Endothelial cell of umbilical vein (primary cell): ENCODE data around the gene MACROD2. TPM values are rescaled to one million over a fixed set of nuclear protein-coding genes. Genes with fewer than 3 reads are reported as not detected.

Source experiments
- BruUV-seq: library from RNA; stranded (reverse); fragments of 400-500 nt; replicated peaks from 2 replicates; lab custom pipeline; 2021; lab: Mats Ljungman, UMichigan
- CTCF ChIA-PET: fragments of 300-600, 350-600 bp; sonication (Branson Sonifier 250); formaldehyde crosslinking; loops from one replicate; lab custom pipeline; 2021; ENCODE audit warnings: antibody characterized with exemption, inconsistent platforms; lab: Charles Lee
- POLR2A ChIA-PET: fragments of 300-600, 350-600 bp; sonication (Branson Sonifier 250); formaldehyde crosslinking; loops from one replicate; lab custom pipeline; 2021; ENCODE audit warnings: antibody characterized with exemption, inconsistent platforms; lab: Charles Lee
- DNase-seq: peaks from one replicate; pipeline ENCODE4 v3.0.0-alpha.2; 2011; ENCODE audit warnings: low read depth, low spot score
- FAIRE-seq: peaks from 2 replicates; lab custom pipeline; 2011; peaks lifted over from hg19 to GRCh38; lab: Jason Lieb, UNC
- H2AFZ ChIP-seq: 2 replicates; pipeline ENCODE4 v1.6.0; 2012; ENCODE audit warnings: low read depth, low read length, control low read depth, inconsistent platforms
- H3K27ac ChIP-seq: 2 replicates; pipeline ENCODE4 v1.5.1; 2011; ENCODE audit warnings: low read depth, mild to moderate bottlenecking, control low read depth, low read length, moderate library complexity; ENCODE audit not compliant: insufficient read depth
- H3K27me3 ChIP-seq, 2 experiments: 2 replicates each; pipeline versions ENCODE4 v1.6.0 to v1.6.1; 2011; ENCODE audit warnings: low read length in 2 of 2, mixed read lengths in 1 of 2; ENCODE audit not compliant: control insufficient read depth in 2 of 2, insufficient read depth in 2 of 2
- H3K36me3 ChIP-seq, 2 experiments: 2 replicates in 1 of 2; 3 replicates in 1 of 2; pipeline ENCODE4 v1.5.1; 2011; ENCODE audit warnings: low read length in 2 of 2, mild to moderate bottlenecking in 1 of 2, moderate library complexity in 1 of 2; ENCODE audit not compliant: control insufficient read depth in 2 of 2, insufficient read depth in 2 of 2; ENCODE audit errors: extremely low read depth in 1 of 2
- H3K4me1 ChIP-seq: 3 replicates; pipeline ENCODE4 v1.5.1; 2011; ENCODE audit warnings: mild to moderate bottlenecking, low read length; ENCODE audit not compliant: control insufficient read depth, insufficient read depth; ENCODE audit errors: extremely low read depth
- H3K4me2 ChIP-seq: 2 replicates; pipeline ENCODE4 v1.6.1; 2011; ENCODE audit warnings: low read length, control low read depth, mixed read lengths; ENCODE audit not compliant: insufficient read depth
- H3K4me3 ChIP-seq, 3 experiments: fragments of 200-600 bp in 1 of 3; sonication (generic), shearing (Covaris generic) in 1 of 3; replicated peaks in 1 of 3; 2 replicates each; pipeline ENCODE4 v1.5.1; 2011 to 2016; ENCODE audit warnings: control low read depth in 3 of 3, low read length in 3 of 3, mild to moderate bottlenecking in 2 of 3, inconsistent platforms in 1 of 3, low read depth in 1 of 3, moderate library complexity in 1 of 3; ENCODE audit not compliant: insufficient read depth in 1 of 3
- H3K79me2 ChIP-seq: 2 replicates; pipeline ENCODE4 v1.6.0; 2012; ENCODE audit warnings: low read length, inconsistent platforms; ENCODE audit not compliant: control insufficient read depth, insufficient read depth
- H3K9ac ChIP-seq: replicated peaks from 2 replicates; pipeline ENCODE3; 2011; ENCODE audit warnings: low read length, control low read depth; ENCODE audit not compliant: insufficient read depth; ENCODE audit errors: extremely low read depth
- H3K9me1 ChIP-seq: replicated peaks from 3 replicates; pipeline ENCODE4 v1.6.0; 2011; ENCODE audit warnings: mild to moderate bottlenecking, low read length; ENCODE audit not compliant: control insufficient read depth, insufficient read depth; ENCODE audit errors: extremely low read depth
- H3K9me3 ChIP-seq: replicated peaks from 2 replicates; pipeline ENCODE4 v1.5.1; 2012; ENCODE audit warnings: low read length, inconsistent platforms; ENCODE audit not compliant: control insufficient read depth, insufficient read depth
- H4K20me1 ChIP-seq: replicated peaks from 2 replicates; pipeline ENCODE3; 2011; ENCODE audit warnings: mild to moderate bottlenecking, low read length; ENCODE audit not compliant: control insufficient read depth, insufficient read depth; ENCODE audit errors: extremely low read depth
- CTCF ChIP-seq, 2 donors: IDR thresholded peaks; 1 replicate in 1 of 2; 2 replicates in 1 of 2; pipeline ENCODE4 v1.5.1; 2011; ENCODE audit warnings: low read length in 2 of 2, mild to moderate bottlenecking in 2 of 2, moderate library complexity in 2 of 2, control low read depth in 1 of 2, inconsistent platforms in 1 of 2, low read depth in 1 of 2; ENCODE audit not compliant: insufficient read depth in 1 of 2; ENCODE audit errors: extremely low read depth in 1 of 2
- EZH2 ChIP-seq: IDR thresholded peaks from 2 replicates; pipeline ENCODE4 v1.6.1; 2012; ENCODE audit warnings: borderline replicate concordance, low read depth, mild to moderate bottlenecking, moderate library complexity, low read length, inconsistent platforms; ENCODE audit not compliant: severe bottlenecking
- FOS ChIP-seq: IDR thresholded peaks from 2 replicates; pipeline ENCODE4 v1.6.1; 2011; ENCODE audit warnings: mild to moderate bottlenecking, low read length, moderate library complexity, borderline replicate concordance; ENCODE audit not compliant: insufficient read depth
- GATA2 ChIP-seq: IDR thresholded peaks from 2 replicates; pipeline ENCODE4 v1.7.0; 2011; ENCODE audit warnings: low read depth, mild to moderate bottlenecking, moderate library complexity, mixed read lengths, low read length; ENCODE audit not compliant: insufficient read length, insufficient read depth
- MYC ChIP-seq: IDR thresholded peaks from one replicate; pipeline ENCODE4 v1.6.1; 2011; ENCODE audit warnings: mild to moderate bottlenecking, low read depth, low read length
- dilution Hi-C: fragments of 300-500 bp; cut with MboI; formaldehyde crosslinking; loops from one replicate; pipeline ENCODE4 v1.15.0; 2019; ENCODE audit warnings: low sequenced_read_pairs; ENCODE audit not compliant: extremely low pct_ligation_motif_present
- intact Hi-C: fragments of 100-400 bp; cut with micrococcal nuclease; formaldehyde crosslinking; loops from one replicate; pipeline ENCODE4 v1.10.0; 2022
- polyA plus RNA-seq, 4 experiments: library from polyadenylated mRNA; depleted of rRNA in 3 of 4; stranded (reverse) in 3 of 4; unstranded in 1 of 4; fragments of >200 nt; gene quantifications; 2 replicates each; pipeline versions ENCODE4 v1.2.1 to v1.2.3, GENCODE V29; 2011 to 2012; ENCODE audit warnings: missing spikeins in 1 of 4
- total RNA-seq: library from RNA; stranded (reverse); gene quantifications from 2 replicates; pipeline ENCODE4 v1.2.3, GENCODE V29; 2021
- TF ChIP-seq, protein P1 (sequence below): IDR thresholded peaks from 2 replicates; pipeline ENCODE4 v1.6.1; 2011; ENCODE audit not compliant: insufficient read depth, insufficient read length

The MACROD2 gene
- total and polyA plus RNA-seq, 2 donors (not counting 3 experiments of a cell fraction or from before 2014, with no cell fraction given) = 0.11 to 0.73 TPM

- intact Hi-C loops (no loop called here), dilution Hi-C loops (no loop called here)
- Histone ChIP-seq H3K4me3 (no peak overlapping the region), H3K79me2 (no peaks in the 10 kb centered on the region), H3K9me1 (no peaks in the 10 kb centered on the region), H3K27ac (no peak overlapping the region), H3K4me1 (no peaks in the 10 kb centered on the region), H3K36me3 (no peaks in the 10 kb centered on the region), H3K9ac (no peak overlapping the region), H3K9me3 (no peaks in the 10 kb centered on the region), H3K27me3 (no peaks in the 10 kb centered on the region), H3K4me2 (no peak overlapping the region), H4K20me1 (no peaks in the 10 kb centered on the region), H2AFZ (no peak overlapping the region)
- DNase-seq (no peak), FAIRE-seq (no peak)
- no TSS peak for BruUV-seq
- CTCF ChIA-PET = no interaction called here
- TF ChIP-seq EZH2 = no peak
- no peak for TF ChIP-seq FOS
- no peak for TF ChIP-seq GATA2
- no peak for TF ChIP-seq CTCF (IDR thresholded peaks at IDR 0.05; ENCODE audit: extremely low read depth in 1 of 2, insufficient read depth in 1 of 2, low read depth in 1 of 2, low read length in 2 of 2)
- TF ChIP-seq, protein P1, sequence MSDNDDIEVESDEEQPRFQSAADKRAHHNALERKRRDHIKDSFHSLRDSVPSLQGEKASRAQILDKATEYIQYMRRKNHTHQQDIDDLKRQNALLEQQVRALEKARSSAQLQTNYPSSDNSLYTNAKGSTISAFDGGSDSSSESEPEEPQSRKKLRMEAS = no peak
- POLR2A ChIA-PET = no interaction called here
These were observed 2055.1 kb downstream of the MACROD2 start for GRCh38 chr20:16050366-16050765.

DNA sequence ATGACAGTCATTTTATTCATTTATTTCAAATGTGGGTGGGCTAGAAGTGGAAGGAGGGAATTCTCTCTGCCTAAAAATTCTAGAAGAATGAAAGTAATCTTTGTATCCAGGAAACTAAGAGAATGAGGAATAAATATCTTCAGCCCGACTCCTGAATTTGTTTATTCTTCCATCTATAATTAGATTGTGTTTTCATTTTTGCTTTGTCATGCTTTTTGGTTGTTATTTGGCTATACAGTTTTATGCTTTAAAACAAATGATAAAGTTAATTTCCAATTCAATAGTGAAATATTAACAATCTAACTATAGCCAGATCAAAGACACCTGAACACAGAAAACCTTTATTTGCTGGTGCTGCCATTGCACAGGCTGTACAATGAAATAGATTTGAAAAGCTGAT is 2056.7 kb downstream of the MACROD2 start:
- Histone ChIP-seq H3K27ac (no peak overlapping the region), H4K20me1 (no peaks in the 10 kb centered on the region), H3K36me3 (no peaks in the 10 kb centered on the region), H3K4me2 (no peak overlapping the region), H3K9me3 (no peaks in the 10 kb centered on the region), H3K9me1 (no peaks in the 10 kb centered on the region), H2AFZ (no peak overlapping the region), H3K4me3 (no peak overlapping the region), H3K27me3 (no peaks in the 10 kb centered on the region), H3K9ac (no peak overlapping the region), H3K79me2 (no peaks in the 10 kb centered on the region), H3K4me1 (no peaks in the 10 kb centered on the region)
- TF ChIP-seq FOS (no peak), MYC (no peak)
- BruUV-seq = no TSS peak
- intact Hi-C loops (no loop called here), dilution Hi-C loops (no loop called here)
- FAIRE-seq = no peak
- CTCF ChIA-PET = no interaction called here
- POLR2A ChIA-PET = no interaction called here
- no peak for DNase-seq
